Stomach (tissue), 4 donors: ENCODE results near the gene LYZL1.

Source experiments
- EP300 ChIP-seq: sonication (generic); formaldehyde crosslinking; IDR thresholded peaks from one replicate; pipeline ENCODE4 v1.6.1; 2017; ENCODE audit warnings: antibody characterized with exemption
- POLR2AphosphoS5 ChIP-seq, 3 donors: sonication (generic); formaldehyde crosslinking; IDR thresholded peaks; one replicate each; pipeline ENCODE4 v1.6.1; 2016; ENCODE audit warnings: antibody characterized with exemption in 3 of 3
- TF ChIP-seq, protein P1 (sequence below), 7 experiments: fragments of 450-650 bp in 4 of 7; fragments of 200-600 bp in 3 of 7; sonication (generic) in 3 of 7; IDR thresholded peaks; one replicate each; pipeline ENCODE4 v1.5.1; 2016 to 2019; ENCODE audit warnings: antibody characterized with exemption in 7 of 7, control low read depth in 2 of 7, mild to moderate bottlenecking in 1 of 7

DNA sequence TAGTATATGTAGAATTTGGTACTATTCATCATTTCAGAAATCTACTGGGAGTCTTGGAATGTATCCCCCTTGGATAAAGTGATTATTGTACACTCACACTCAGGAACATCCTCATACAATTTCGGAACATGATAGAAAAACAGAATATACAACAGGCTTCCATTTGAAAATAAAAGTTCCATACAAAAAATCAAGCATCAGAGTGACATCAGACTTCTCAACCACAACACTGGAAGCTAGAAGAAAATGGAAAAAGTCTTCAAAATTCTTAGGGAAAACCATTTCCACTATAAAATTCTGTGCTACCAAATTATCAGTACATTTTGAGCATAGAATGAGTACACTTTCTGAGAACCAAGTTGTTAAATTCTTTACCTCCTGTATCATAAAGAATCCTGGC is 8.8 kb downstream of the LYZL1 start:
- TF ChIP-seq POLR2AphosphoS5 (IDR thresholded peaks at IDR 0.05): no peak
- no peak for TF ChIP-seq EP300
- TF ChIP-seq, protein P1, sequence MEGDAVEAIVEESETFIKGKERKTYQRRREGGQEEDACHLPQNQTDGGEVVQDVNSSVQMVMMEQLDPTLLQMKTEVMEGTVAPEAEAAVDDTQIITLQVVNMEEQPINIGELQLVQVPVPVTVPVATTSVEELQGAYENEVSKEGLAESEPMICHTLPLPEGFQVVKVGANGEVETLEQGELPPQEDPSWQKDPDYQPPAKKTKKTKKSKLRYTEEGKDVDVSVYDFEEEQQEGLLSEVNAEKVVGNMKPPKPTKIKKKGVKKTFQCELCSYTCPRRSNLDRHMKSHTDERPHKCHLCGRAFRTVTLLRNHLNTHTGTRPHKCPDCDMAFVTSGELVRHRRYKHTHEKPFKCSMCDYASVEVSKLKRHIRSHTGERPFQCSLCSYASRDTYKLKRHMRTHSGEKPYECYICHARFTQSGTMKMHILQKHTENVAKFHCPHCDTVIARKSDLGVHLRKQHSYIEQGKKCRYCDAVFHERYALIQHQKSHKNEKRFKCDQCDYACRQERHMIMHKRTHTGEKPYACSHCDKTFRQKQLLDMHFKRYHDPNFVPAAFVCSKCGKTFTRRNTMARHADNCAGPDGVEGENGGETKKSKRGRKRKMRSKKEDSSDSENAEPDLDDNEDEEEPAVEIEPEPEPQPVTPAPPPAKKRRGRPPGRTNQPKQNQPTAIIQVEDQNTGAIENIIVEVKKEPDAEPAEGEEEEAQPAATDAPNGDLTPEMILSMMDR (IDR thresholded peaks at IDR 0.05): no peak
